ENCODE data around the gene CAPN1.
"Not testable (repeated sequence)": the region's sequence is repeated elsewhere in the genome, so short reads cannot be mapped to it uniquely, and the experiment has no call there.

The CAPN1 gene

DNA sequence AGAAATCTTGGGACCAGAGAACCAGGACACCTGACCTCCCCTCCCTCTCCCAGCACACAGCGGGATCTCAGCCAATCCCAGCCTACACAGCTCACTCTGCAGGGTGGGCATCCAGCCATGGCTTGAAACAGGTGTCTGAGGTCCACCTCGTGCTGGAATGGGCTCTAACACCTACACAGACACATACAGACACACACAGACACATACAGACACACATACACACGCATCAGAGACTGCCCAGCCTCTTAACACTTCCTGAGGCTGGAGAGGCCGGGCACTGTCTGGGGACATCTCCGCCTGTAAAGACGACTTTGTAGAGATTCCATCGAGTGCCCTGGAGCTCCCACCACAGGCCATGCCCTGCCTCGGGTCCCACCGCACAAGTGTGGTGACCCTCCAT is 36.7 kb downstream of the CAPN1 start:
- no peak for FAIRE-seq

DNA sequence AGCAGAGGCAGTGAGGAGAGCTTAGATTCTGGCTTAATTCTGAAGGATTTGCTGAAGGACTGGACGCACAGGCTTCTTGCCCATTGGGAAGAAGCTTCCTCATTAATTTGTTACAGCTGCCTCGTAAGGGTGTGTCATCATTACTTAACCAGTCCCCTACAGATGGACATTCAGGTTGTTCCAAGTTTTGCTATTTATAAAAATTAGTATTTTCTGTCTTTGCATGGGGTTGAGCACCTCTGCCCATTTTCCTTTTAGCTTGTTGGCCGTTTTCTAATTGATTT is 38.1 kb downstream of the CAPN1 start:
- FAIRE-seq: no peak

DNA sequence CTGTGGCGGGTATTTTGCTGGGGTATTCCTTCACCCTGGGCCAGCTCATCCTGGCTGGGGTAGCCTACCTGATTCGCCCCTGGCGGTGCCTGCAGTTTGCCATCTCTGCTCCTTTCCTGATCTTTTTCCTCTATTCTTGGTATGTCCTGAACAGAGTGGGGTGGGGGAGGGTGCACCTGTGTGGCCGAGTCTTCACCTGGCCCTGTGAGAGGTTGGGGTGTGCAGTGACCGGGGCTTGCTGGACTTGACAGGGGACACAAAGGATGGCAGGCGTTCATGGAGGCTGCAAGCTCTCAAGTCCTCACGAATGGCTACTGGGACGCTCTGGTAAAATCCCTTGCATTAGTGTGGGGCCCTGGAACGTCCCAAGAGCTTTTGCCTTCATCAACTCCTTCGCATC is 39.3 kb downstream of the CAPN1 start:
- no peak for FAIRE-seq

DNA sequence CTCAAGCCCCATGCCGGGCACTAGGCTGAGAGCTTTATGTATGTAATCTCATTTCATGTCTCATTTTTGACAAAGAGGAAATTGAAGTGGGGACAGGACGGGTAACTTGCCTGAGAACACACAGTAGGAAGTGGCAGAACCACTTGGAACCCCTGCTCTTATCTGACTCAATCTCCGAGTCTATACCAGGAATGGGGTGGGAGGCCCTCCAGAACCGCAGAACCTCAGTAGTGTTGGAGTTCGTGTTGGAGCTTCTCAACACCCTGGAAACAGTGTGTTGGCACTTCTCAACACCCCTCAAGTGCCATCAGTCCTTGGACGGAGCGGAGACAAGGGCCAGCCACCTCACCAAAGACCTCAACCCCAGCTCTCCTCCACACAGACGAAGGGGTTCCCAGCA is 41.3 kb downstream of the CAPN1 start:
- no peak for FAIRE-seq

DNA sequence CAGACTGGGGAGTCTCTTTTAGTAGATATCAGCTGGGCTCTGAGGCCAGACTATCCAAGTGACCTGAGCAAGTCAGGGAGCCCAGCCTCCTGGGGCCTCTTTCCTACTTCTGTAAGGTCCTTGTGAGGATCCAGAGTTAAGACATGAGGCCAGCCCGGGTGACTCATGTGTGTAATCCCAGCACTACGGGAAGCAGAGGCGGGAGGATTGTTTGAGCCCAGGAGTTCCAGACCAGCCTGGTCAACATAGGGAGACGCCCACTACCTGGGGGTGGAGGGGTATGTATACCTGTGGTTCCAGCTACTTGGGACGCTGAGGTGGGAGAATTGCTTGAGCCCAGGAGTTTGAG is 43.2 kb downstream of the CAPN1 start:
- no peak for FAIRE-seq

DNA sequence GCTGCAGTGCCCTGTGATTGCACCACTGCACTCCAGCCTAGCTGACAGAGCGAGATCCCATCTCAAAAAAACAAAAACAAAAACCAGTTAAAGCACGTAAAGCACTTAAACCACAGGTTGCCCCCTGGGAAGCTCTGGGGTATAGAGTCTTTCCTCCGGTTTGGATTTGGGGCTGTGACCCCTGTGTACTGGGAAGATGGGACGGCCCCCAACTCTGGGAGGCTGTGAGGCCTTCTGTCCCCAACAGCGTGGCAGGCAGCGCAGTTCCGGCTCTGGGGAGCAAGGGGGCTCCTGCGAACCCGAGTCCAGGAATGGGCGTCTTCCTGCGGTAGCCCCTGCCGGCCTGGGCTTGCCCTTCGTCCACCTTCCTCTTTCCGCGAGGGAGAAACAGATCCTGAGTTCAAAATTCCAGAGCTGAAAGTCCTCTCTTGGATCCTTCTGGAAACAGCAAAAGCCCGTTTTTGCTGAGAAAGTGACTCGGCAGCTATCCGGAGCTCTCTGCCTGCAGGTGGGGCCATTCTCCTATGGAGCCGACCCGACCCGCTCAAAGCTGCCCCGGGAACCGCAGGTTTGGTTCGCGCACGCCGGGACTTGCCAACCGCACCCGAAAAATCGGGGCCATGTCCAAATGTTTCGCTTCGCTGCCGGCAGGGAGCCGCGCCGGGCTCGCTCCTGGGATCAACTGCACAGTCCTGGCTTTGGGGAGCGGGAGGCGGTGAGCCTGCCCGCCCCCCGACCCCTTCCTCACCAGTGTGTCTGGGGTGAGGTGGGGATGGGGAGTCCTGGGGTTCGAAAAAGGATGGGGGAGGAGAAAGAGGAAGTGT is 43.8 kb downstream of the CAPN1 start:
- FAIRE-seq: no peak

DNA sequence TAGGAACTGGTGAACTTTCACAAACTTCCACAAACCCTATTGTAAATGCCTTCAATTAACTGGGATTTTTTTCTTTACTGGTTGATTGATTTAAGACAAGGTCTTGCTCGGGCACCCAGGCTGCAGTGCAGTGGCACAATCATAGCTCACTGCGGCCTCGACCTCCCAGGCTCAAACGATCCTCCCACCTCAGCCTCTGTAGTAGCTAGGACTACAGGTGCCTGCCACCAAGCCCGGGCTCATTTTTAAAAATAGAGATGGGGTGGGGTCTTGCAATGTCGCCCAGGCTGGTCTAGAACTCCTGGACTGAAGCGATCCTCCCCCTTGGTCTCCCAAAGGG is 44.3 kb downstream of the CAPN1 start:
- no peak for FAIRE-seq

DNA sequence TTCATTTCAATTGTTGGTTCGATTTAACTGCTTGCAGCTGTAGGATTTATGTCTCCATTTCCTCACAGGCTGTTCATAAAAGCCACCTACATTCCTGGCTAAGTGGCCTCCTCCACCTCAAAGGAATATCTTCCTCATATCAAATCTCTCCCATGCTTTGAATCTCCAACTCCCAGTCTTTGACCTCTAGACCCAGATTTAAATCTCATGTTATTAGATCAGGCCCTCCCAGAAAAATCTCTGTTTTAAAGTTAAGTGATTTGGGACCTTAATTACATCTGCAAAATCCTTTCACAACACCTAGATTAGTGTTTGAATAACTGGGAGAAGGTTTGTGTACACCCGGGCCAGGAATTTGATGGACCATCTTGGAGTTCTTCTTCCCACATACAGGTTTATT is 46.2 kb downstream of the CAPN1 start:
- FAIRE-seq: no peak

DNA sequence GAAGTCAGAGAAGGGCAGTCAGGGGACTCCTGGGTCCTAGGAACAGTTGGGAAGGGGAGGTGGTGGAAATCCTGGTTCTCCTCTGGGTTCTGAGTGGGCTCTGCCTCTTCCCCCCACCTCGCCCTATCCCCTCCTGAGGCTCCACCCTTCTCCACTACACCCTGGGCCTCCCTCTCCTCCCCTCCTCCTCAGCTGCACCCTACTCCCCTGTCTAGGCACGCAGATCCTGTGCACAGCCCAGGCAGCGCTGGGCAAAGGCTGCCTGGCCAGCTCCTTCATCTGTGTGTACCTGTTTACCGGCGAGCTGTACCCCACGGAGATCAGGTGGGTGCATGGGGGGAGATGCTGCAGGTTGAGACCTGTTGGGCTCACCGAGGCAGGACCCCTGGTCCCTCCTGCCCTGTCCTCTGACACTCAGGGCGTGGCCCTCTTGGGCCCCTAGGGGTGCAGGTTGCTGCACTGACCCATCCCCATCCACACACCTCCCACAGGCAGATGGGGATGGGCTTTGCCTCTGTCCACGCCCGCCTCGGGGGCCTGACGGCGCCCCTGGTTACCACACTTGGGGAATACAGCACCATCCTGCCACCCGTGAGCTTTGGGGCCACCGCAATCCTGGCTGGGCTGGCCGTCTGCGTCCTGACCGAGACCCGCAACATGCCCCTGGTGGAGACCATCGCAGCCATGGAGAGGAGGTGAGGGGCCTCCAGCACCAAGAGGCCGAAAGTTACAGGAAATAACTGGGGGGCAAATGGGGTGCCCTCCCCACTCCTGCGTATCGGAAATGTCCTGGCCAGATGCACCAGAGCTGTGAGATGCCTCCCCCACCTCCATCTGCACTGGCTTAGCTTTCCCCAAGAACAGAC is 54.7 kb downstream of the CAPN1 start:
- no peak for FAIRE-seq

DNA sequence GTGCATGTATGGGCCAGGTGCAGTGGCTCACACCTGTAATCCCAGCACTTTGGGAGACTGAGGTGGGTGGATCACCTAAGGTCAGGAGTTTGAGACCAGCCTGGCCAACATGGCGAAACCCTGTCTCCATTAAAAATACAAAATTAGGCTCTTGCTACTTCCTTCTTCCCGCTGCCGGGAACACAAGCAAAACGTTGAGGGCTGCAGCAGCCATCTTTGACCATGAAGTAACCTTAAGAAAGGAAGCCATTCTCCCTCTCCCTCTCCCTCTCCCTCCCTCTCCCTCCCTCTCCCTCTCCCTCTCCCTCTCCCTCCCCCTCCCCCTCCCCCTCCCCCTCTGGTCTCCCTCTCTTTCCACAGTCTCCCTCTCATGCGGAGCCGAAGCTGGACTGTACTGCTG is 56.6 kb downstream of the CAPN1 start:
- FAIRE-seq: not testable (repeated sequence)

DNA sequence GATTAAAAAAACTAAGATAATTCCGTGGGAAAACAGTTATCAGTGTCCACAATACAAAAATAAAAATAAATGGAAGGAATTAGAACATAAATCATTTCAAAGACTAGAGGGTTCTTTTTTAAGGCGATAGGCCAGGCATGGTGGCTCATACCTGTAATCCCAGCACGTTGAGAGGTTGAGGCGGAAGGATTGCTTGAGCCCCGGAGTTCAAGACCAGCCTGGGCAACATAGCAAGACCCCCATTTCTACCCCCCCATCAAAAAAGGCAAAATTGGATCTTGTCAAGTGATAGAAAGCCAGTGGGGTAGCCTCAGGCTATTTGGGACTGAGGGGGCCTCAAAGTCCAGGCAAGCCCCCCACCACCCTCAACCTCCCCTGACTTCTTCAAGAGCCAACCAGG is 59.4 kb downstream of the CAPN1 start:
- no peak for FAIRE-seq

DNA sequence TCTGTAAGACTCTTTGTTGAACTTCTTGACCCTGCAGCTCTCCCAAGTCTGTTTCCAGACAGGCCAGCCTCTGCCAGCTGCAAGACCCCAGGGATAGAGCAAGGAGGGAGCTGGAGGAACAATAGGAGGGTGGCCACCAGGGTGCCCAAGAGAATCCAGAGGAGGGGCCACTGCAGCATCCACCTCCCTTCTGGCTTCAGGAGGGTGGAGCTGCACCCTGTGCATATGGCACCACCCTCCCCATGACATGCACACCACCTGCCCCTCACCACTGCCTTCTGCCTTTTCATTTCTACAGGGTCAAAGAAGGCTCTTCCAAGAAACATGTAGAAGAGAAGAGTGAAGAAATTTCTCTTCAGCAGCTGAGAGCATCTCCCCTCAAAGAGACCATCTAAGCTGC is 60.0 kb downstream of the CAPN1 start:
- no peak for FAIRE-seq

DNA sequence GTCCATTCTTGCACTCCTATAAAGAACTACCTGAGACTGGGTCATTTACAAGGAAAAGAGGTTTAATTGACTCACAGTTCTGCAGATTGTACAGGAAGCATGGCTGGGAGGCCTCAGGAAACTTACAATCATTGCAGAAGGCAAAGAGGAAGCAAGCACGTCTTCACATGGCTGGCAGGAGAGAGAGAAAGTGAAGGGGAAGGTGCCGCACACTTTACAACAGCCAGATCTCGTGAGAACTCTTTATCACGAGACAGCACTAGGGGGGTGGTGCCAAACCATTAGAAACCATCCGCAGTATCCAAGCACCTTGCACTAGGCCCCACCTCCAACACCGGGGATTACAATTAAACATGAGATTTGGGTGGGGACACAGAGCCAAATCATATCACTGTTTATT is 60.7 kb downstream of the CAPN1 start:
- no peak for FAIRE-seq

DNA sequence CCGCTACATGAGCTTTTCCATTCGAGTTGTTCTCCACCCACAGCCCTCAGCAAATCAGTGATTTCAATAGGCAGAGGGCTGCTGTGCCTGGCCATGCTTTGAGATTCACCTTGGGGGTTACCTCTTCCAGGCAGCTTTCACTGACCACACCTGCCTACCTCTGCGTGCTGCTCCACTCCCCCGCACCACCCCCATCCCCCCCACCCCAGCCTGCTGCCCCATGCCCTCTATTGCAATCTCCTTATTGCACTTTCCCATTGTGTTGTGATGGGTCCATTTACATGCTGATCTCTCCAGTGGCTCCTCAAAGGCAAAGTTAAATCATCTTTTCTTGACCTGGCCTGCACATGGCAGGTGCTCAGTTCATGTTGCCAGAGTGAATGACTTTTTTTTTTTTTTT is 62.1 kb downstream of the CAPN1 start:
- no peak for FAIRE-seq

DNA sequence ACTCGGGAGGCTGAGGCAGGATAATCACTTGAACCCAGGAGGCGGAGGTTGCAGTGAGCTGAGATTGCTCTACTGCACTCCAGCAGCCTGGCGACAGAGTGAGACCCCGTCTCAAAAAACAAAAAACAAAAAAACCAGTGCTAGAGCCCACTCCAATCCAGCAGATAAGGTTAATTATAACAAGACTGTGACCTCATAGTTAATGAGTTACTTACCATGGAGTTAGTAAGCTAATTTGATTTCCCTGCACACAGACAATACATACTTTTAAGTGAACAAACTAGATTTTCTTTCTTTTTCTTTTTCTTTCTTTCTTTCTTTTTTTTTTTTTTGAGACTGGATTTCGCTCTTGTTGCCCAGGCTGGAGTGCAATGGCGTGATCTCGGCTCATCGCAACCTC is 63.3 kb downstream of the CAPN1 start:
- not testable (repeated sequence) for FAIRE-seq

DNA sequence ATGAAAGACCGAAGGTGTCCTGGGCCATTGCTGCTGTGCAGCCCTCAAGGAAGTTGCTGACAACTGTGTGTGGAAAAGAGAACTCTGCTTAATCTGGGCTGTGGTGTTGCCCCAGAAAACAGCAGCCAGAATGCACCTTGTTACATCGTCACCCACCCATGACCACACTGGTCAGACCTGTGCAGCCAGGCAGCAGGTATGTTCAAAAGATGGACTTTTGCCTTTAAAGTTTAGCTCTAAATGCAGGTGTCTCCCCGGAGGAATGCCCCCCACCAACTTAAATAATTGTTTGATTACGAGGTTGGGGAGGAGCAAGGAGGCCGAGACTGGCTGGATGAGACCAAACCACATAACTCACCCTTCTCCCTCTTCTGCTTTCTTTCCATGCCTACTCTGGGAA is 64.8 kb downstream of the CAPN1 start:
- no peak for FAIRE-seq

DNA sequence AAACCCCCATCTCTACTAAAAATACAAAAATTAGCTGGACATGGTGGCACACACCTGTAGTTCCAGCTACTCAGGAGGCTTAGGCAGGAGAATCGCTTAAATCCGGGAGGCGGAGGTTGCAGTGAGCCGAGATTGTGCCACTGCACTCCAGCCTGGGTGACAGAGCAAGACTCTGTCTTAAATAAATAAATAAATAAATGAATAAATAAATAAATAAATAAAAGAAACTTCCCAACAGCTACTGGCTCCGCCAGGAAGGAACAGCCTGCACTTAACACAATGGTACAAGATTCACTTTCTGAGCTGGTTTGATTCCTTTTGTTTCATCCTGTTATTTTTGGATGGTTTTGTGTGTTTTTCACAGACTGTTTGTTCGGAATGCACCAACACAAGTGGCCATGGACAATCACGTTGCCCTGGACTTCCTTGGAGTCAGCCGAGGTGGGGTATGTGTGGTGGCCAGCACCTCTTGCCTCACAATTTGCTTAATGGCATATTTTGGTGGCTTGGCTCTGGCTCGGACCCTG is 66.5 kb downstream of the CAPN1 start:
- FAIRE-seq: not testable (repeated sequence)

DNA sequence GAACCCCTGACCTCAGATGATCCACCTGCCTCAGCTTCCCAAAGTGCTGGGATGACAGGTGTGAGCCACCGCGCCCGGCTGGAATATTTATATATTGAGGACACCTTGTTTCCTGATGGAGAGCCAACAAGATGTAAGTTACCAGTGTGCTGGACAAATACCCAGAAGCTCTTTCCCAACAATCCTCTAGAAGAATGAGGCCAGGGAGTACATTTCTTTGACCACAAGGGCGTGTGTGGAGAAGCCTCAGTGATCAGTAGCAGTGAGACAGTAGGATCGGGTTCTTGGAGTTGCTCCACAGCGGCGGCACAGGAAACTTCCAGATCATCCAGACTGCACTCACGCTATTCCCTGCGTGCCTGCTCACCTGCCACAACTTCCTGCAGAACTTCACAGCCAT is 69.7 kb downstream of the CAPN1 start:
- no peak for FAIRE-seq

DNA sequence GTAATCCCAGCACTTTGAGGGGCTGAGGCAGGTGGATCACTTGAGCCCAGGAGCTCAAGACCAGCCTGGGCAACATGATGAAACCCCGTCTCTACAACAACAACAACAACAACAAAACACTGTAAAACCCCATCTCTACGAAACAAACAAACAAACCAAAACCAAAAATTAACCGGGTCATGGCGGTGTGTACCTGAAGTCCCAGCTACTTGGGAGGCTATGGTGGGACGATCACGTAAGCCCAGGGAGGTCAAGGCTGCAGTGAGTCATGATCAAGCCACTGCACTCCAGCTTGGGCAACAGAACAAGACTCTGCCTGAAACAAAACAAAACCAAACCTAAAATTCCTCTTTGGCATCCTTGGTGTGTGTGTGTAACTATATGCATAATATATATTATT is 73.0 kb downstream of the CAPN1 start:
- no peak for FAIRE-seq

DNA sequence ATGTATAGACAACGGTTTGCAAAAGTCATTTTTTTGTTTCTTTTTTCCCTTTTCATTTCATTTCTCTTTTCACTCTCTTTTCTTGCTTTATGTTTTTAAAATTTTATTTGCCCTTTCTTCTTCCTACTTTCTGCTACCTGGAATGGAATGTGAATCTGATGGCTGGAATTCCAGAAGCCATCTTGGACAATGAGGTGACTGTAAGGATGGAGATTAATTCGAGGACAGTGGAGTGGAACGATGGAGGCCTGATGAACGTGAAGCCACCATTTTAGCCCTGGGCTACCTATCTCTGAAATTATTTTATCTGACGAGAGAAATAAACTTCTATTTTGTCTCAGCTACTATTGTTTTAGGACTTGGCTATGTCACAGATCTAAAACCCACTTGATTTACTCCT is 77.3 kb downstream of the CAPN1 start:
- no peak for FAIRE-seq

DNA sequence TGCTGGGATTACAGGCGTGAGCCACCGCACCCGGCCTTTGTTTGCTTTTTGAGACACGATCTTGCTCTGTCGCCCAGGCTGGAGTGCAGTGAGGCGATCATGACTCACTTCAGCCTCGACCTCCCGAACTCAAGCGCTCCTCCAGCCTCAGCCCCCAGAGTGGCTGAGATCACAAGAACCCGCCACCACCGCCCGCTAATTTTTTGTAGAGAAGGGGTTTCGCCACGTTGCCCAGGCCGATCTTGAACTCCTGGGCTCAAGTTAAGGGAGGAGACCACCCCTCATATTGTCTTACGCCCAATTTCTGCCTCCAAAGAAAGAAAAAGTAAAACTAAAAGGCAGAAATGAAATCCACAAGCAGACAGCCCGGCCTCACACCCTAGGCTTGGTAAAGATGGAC is 78.6 kb downstream of the CAPN1 start:
- FAIRE-seq: no peak

DNA sequence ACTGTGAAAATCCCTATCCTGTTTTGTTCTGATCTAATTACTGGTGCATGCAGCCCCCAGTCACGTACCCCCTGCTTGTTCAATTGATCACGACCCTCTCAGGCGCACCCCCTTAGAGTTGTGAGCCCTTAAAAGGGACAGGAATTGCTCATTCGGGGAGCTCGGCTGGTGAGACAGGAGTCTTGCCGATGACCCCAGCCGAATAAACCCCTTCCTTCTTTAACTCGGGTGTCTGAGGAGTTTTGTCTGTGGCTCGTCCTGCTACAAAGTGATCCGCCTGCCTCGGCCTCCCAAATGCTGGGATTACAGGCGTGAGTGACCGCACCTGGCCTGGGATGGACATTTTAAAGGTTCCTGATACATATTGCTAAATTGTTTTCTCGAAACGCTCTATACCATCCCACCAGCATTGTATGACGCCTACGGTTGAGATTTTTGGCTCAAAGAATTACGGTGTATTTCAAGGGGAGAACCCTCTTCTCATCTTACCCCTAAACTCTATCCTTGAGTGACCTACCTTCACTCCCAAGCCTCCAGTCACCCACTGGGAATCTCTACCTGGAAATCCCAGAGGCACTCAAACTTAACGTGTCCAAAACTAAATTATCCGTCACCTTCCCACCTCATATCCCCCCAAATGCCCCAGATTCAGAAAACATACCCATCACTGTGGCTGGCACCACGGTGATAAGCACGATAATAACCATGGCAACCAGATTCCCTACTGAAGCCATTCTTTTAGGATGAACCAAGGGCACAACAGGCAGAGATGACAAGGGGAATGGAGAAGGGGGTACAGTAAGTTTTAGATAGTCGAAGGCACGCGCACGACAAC is 79.2 kb downstream of the CAPN1 start:
- no peak for FAIRE-seq

All from G401.6 (cell line).